HepG2 (cell line): ENCODE measurements around the gene RNF4. TPM values are rescaled to one million over a fixed set of nuclear protein-coding genes. Genes with fewer than 3 reads are reported as not detected.
A peak's percentile ranks its signal among the peaks of the same experiment; 100 is the strongest.

ENCODE experiments used
- ATAC-seq: fragments of 200-7000 bp; cut with Tn5 transposase; 3 replicates; pipeline ENCODE4 v1.9.1; 2020; ENCODE audit warnings: mild to moderate bottlenecking, moderate library complexity
- BruUV-seq: library from RNA; stranded (reverse); fragments of 400-500 nt; replicated peaks from 2 replicates; lab custom pipeline; 2021; lab: Mats Ljungman, UMichigan
- CTCF ChIA-PET: fragments of 300-600 bp; formaldehyde crosslinking; extraction: SDS; loops from one replicate; lab custom pipeline; 2021; ENCODE audit warnings: low total read pairs, inconsistent platforms, low intra/inter-chr PET ratio; lab: Yijun Ruan, JAX
- POLR2A ChIA-PET: fragments of 350-600 bp; sonication (Branson Sonifier 250); formaldehyde crosslinking; loops from one replicate; lab custom pipeline; 2020; ENCODE audit warnings: antibody characterized with exemption, inconsistent platforms; lab: Yijun Ruan, JAX
- DNase-seq: peaks from one replicate; pipeline ENCODE4 v3.0.0-alpha.2; 2015; ENCODE audit warnings: low spot score
- FAIRE-seq: peaks from 3 replicates; lab custom pipeline; 2011; peaks lifted over from hg19 to GRCh38; lab: Jason Lieb, UNC
- H2AFZ ChIP-seq: one replicate; pipeline ENCODE4 v1.6.1; 2011; ENCODE audit warnings: low read length, inconsistent platforms
- H3K27ac ChIP-seq: fragments of 300-600 bp; 3 replicates; pipeline ENCODE4 v1.8.0; 2011; ENCODE audit warnings: mixed run types, mild to moderate bottlenecking, mixed read lengths, low read length, inconsistent platforms; ENCODE audit not compliant: insufficient read depth; ENCODE audit errors: extremely low read length
- H3K27me3 ChIP-seq, 2 experiments: fragments of 200-600 bp in 1 of 2; 2 replicates in 1 of 2; 3 replicates in 1 of 2; pipeline versions ENCODE4 v1.6.0 to v1.8.0; 2011; ENCODE audit warnings: low read length in 2 of 2, mild to moderate bottlenecking in 2 of 2, moderate library complexity in 2 of 2, inconsistent platforms in 1 of 2; ENCODE audit not compliant: insufficient read depth in 2 of 2, control insufficient read depth in 1 of 2
- H3K36me3 ChIP-seq, 2 experiments: fragments of 200-600 bp in 1 of 2; replicated peaks in 1 of 2; 2 replicates in 1 of 2; 3 replicates in 1 of 2; pipeline versions ENCODE4 v1.5.1 to v1.8.0; 2011; ENCODE audit warnings: low read length in 2 of 2, inconsistent platforms in 1 of 2; ENCODE audit not compliant: insufficient read depth in 2 of 2, control insufficient read depth in 1 of 2
- H3K4me1 ChIP-seq: 2 replicates; pipeline ENCODE4 v1.5.1; 2012; ENCODE audit warnings: low read length, inconsistent platforms; ENCODE audit not compliant: insufficient read depth
- H3K4me2 ChIP-seq: 2 replicates; pipeline ENCODE4 v1.6.0; 2011; ENCODE audit warnings: low read depth, low read length, inconsistent platforms
- H3K4me3 ChIP-seq, 3 experiments: fragments of 200-600 bp in 1 of 3; sonication (generic), shearing (Covaris generic) in 1 of 3; replicated peaks in 1 of 3; 2 replicates each; pipeline ENCODE4 v1.5.1; 2011 to 2016; ENCODE audit warnings: low read length in 3 of 3, inconsistent platforms in 2 of 3, low read depth in 2 of 3, mild to moderate bottlenecking in 2 of 3, control low read depth in 1 of 3, mixed read lengths in 1 of 3; ENCODE audit not compliant: insufficient read depth in 1 of 3
- H3K79me2 ChIP-seq: one replicate; pipeline ENCODE4 v1.6.1; 2011; ENCODE audit warnings: low read length, inconsistent platforms; ENCODE audit not compliant: insufficient read depth
- H3K9ac ChIP-seq: 2 replicates; pipeline ENCODE4 v1.6.0; 2011; ENCODE audit warnings: mild to moderate bottlenecking, low read depth, low read length, inconsistent platforms; ENCODE audit not compliant: insufficient read depth
- H3K9me3 ChIP-seq: 2 replicates; pipeline ENCODE4 v1.5.1; 2012; ENCODE audit warnings: mild to moderate bottlenecking, low read length
- H4K20me1 ChIP-seq: 2 replicates; pipeline ENCODE4 v1.6.0; 2011; ENCODE audit warnings: inconsistent platforms, mild to moderate bottlenecking, low read length, moderate library complexity; ENCODE audit not compliant: insufficient read depth
- CEBPG ChIP-seq: IDR thresholded peaks from 2 replicates; pipeline ENCODE4 v1.6.1; 2016
- IKZF1 ChIP-seq: fragments of 450-650 bp; IDR thresholded peaks from 2 replicates; pipeline ENCODE4 v1.7.1; 2016
- PRMT3 ChIP-seq: sonication (generic); formaldehyde crosslinking; IDR thresholded peaks from 2 replicates; pipeline ENCODE4 v1.8.1; 2022; ENCODE audit warnings: low read depth, mild to moderate bottlenecking, moderate library complexity, missing genetic modification reagents, borderline replicate concordance
- SP5 ChIP-seq: IDR thresholded peaks from 2 replicates; pipeline ENCODE4 v1.6.1; 2016; ENCODE audit warnings: low read depth, borderline replicate concordance
- TBX3 ChIP-seq: fragments of 450-650 bp; IDR thresholded peaks from 2 replicates; pipeline ENCODE4 v1.6.1; 2017; ENCODE audit warnings: antibody characterized with exemption, mild to moderate bottlenecking, inconsistent platforms, borderline replicate concordance
- ZFP37 ChIP-seq: sonication (generic); formaldehyde crosslinking; IDR thresholded peaks from 2 replicates; pipeline ENCODE4 v1.4.0; 2020; ENCODE audit warnings: missing genetic modification reagents, borderline replicate concordance
- ZNF251 ChIP-seq: sonication (generic); formaldehyde crosslinking; IDR thresholded peaks from 2 replicates; pipeline ENCODE4 v1.9.0; 2021; ENCODE audit warnings: mild to moderate bottlenecking, missing genetic modification reagents
- ZNF253 ChIP-seq: sonication (generic); formaldehyde crosslinking; IDR thresholded peaks from 2 replicates; pipeline ENCODE4 v1.8.0; 2022; ENCODE audit warnings: mild to moderate bottlenecking, missing genetic modification reagents, borderline replicate concordance
- ZNF256 ChIP-seq: sonication (generic); formaldehyde crosslinking; conservative IDR thresholded peaks from 2 replicates; pipeline ENCODE4 v1.4.0; 2020; ENCODE audit warnings: missing genetic modification reagents
- ZNF296 ChIP-seq: sonication (generic); formaldehyde crosslinking; conservative IDR thresholded peaks from 2 replicates; pipeline ENCODE4 v1.5.0; 2020; ENCODE audit warnings: mild to moderate bottlenecking, missing genetic modification reagents
- ZNF431 ChIP-seq: sonication (generic); formaldehyde crosslinking; IDR thresholded peaks from 2 replicates; pipeline ENCODE4 v1.9.0; 2022; ENCODE audit warnings: missing genetic modification reagents, low read depth, mild to moderate bottlenecking, borderline replicate concordance
- ZNF460 ChIP-seq: sonication (generic); formaldehyde crosslinking; IDR thresholded peaks from 2 replicates; pipeline ENCODE4 v1.5.1; 2020; ENCODE audit warnings: missing genetic modification reagents, mild to moderate bottlenecking, borderline replicate concordance
- ZNF468 ChIP-seq: sonication (generic); formaldehyde crosslinking; IDR thresholded peaks from 2 replicates; pipeline ENCODE4 v1.8.0; 2022; ENCODE audit warnings: mild to moderate bottlenecking, moderate library complexity, missing genetic modification reagents
- ZNF512 ChIP-seq: sonication (generic); formaldehyde crosslinking; IDR thresholded peaks from 2 replicates; pipeline ENCODE4 v1.4.0; 2020; ENCODE audit warnings: mild to moderate bottlenecking, missing genetic modification reagents
- ZNF883 ChIP-seq: sonication (generic); formaldehyde crosslinking; IDR thresholded peaks from 2 replicates; pipeline ENCODE4 v1.5.1; 2020; ENCODE audit warnings: mild to moderate bottlenecking, missing genetic modification reagents; ENCODE audit errors: not compliant biosample characterization
- WGBS: methylation state at CpG from one replicate; pipeline ENCODE4 v1.1.6; 2017; ENCODE audit warnings: low lambda C conversion rate; 5-methylcytosine and 5-hydroxymethylcytosine counted together
- in situ Hi-C: cut with HindIII; loops from 2 replicates; pipeline ENCODE4 v1.10.0; 2017; ENCODE audit warnings: low pct_unique_long_range_greater_than_20kb; ENCODE audit not compliant: extremely low pct_ligation_motif_present
- intact Hi-C: fragments of 100-400 bp; cut with micrococcal nuclease; formaldehyde crosslinking; loops from one replicate; pipeline ENCODE4 v1.10.0; 2022; ENCODE audit not compliant: unreplicated experiment
- polyA plus RNA-seq, 8 experiments: library from polyadenylated mRNA; depleted of rRNA in 3 of 8; stranded (reverse) in 7 of 8; unstranded in 1 of 8; fragments of >200 nt; fragmentation: Illumina TruSeq in 4 of 8; extraction: Trizol in 4 of 8; gene quantifications; 2 replicates each; pipeline versions ENCODE4 v1.2.1 to v1.2.3, GENCODE V29; 2011 to 2016; ENCODE audit warnings: low read depth in 4 of 8, missing spikeins in 1 of 8, mixed read lengths in 1 of 8; ENCODE audit not compliant: insufficient read depth in 1 of 8
- total RNA-seq, 5 experiments: library from RNA; depleted of rRNA; stranded (reverse); fragments of >200 nt; fragmentation: Illumina TruSeq; extraction: Trizol; gene quantifications; 2 replicates each; pipeline ENCODE4 v1.2.3, GENCODE V29; 2016; ENCODE audit warnings: low read depth in 1 of 5
- TF ChIP-seq, protein P1 (sequence below): sonication (generic); formaldehyde crosslinking; IDR thresholded peaks from 2 replicates; pipeline ENCODE4 v1.5.1; 2020; ENCODE audit warnings: missing genetic modification reagents, mild to moderate bottlenecking, borderline replicate concordance

Gene RNF4
- total and polyA plus RNA-seq, 2 of the 13 experiments (the other 11 are each of a cell fraction or from before 2014, with no cell fraction given), result 38.1 to 45.1 TPM

- no peaks in the 10 kb centered on the region for H3K79me2 ChIP-seq
- H3K9ac ChIP-seq, result no peak overlapping the region
- H4K20me1 ChIP-seq, result no peaks in the 10 kb centered on the region
- BruUV-seq, result no TSS peak
- H3K4me2 ChIP-seq, result no peak overlapping the region
- H3K9me3 ChIP-seq, result no peaks in the 10 kb centered on the region
- ChIA-PET CTCF (no interaction called here), POLR2A (no interaction called here)
- H3K4me3 ChIP-seq, result no peak overlapping the region
- no peak overlapping the region for H3K27ac ChIP-seq
- 38% methylated on average over 6 of the region's 15 CpGs for WGBS
- ATAC-seq (no peak), FAIRE-seq (peak; percentile 4), DNase-seq (no peak)
- peaks cover 43% of the 10 kb centered on the region for H3K4me1 ChIP-seq
- no peaks in the 10 kb centered on the region; a peak in 1 of 5 replicates for H3K36me3 ChIP-seq
- in situ Hi-C loops, result no loop called here
- intact Hi-C loops, result loop anchor here (10.0 kb wide), 1 partner anchor 217 kb away; the partner anchor contains the start of genes HAUS3 and POLN
- H3K27me3 ChIP-seq, result peaks cover 8 to 49% of the 10 kb centered on the region in 2 experiments
- no peak overlapping the region for H2AFZ ChIP-seq
- TF ChIP-seq PRMT3 (CRISPR knock-in tag) (no peak), ZNF460 (CRISPR knock-in tag) (no peak), TBX3 (no peak), ZNF883 (CRISPR knock-in tag) (no peak), ZNF431 (no peak), ZFP37 (CRISPR knock-in tag) (no peak), SP5 (CRISPR knock-in tag) (no peak), ZNF251 (CRISPR knock-in tag) (no peak), ZNF253 (CRISPR knock-in tag) (no peak), ZNF512 (CRISPR knock-in tag) (no peak), CEBPG (no peak), ZNF256 (no peak), ZNF296 (no peak), IKZF1 (no peak), ZNF468 (CRISPR knock-in tag) (no peak)
- TF ChIP-seq, protein P1, sequence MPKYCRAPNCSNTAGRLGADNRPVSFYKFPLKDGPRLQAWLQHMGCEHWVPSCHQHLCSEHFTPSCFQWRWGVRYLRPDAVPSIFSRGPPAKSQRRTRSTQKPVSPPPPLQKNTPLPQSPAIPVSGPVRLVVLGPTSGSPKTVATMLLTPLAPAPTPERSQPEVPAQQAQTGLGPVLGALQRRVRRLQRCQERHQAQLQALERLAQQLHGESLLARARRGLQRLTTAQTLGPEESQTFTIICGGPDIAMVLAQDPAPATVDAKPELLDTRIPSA (CRISPR knock-in tag), result no peak
Observed at GRCh38 chr4:2461246-2461960, 7.5 kb upstream of the RNF4 start.
